ELR (cell line): Measurements from ENCODE around the gene ZNF786.
"Not testable (repeated sequence)": the region's sequence is repeated elsewhere in the genome, so short reads cannot be mapped to it uniquely, and the experiment has no call there.

Experiments used
- DNase-seq: peaks from one replicate; pipeline ENCODE4 v3.0.0-alpha.2; 2015; ENCODE audit warnings: low read depth

Gene ZNF786, protein sequence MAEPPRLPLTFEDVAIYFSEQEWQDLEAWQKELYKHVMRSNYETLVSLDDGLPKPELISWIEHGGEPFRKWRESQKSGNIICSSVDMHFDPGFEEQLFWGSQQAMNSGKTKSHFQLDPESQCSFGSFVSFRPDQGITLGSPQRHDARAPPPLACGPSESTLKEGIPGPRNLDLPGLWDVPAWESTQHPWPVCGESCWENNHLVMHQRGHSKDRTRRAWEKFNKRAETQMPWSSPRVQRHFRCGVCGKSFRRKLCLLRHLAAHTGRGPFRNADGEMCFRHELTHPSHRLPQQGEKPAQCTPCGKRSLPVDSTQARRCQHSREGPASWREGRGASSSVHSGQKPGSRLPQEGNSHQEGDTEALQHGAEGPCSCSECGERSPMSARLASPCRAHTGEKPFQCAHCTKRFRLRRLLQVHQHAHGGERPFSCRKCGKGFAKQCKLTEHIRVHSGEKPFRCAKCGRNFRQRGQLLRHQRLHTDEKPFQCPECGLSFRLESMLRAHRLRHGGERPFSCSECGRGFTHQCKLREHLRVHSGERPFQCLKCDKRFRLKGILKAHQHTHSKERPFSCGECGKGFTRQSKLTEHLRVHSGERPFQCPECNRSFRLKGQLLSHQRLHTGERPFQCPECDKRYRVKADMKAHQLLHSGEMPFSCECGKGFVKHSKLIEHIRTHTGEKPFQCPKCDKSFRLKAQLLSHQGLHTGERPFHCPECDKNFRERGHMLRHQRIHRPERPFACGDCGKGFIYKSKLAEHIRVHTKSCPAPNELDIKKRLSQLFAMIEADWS

GRCh38 chr7:149090397-149091195, at the start of gene ZNF786:
TSS of gene ZNF786 (minus strand) at chr7:149090718. CDS start at chr7:149090640, 78 bp downstream.
- peak; percentile 89 for DNase-seq

DNA sequence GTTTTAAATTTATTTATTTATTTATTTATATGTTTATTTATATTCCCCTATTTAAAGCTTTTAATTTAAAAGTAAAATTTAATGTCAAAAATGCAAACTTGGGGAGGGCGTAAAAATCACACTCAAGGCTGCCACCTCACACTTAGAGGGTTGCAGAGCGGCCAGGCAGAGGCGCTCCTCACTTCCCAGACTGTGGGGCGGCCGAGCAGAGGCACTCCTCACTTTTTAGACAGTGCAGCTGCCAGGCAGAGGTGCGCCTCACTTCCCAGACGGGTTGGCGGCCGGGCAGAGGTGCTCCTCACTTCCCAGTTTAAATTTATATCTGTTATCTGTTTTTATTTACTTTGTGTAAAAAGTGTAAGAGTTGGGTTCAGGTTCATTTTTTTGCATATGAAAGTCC, 45.6 kb upstream of the ZNF786 start:
- no peak for DNase-seq

- DNase-seq: no peak
Measured at GRCh38 chr7:149133028-149133710, 42.7 kb upstream of the ZNF786 start.

DNA sequence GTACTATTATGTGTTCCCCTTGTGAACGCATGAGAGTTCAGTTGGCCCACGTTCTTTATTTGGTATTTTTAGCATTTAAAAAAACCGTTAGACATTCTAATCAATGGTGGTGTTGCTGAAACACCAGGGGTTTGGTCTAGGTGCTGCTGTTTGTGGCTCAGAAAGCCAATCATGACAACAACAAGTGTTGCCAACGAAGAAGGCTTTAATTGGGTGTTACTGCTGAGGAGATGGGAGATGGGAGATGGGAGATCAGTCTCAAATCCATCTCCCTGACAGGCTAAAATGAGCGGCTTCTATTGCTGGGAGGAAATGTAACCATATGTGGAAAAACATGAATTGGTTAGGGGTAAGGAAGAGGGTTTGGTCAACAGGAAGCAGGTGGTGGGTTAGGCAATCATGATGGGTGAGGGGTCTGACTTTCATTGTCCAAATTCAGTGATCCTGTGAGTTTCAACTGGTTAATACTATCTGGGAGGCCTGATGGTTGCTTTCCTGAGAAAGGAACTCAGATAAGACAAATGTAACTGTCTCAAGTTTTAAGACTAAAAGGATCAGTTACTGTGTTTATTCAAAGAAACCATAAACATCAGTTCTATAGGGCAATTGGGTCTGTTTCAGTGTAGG, 40.2 kb upstream of the ZNF786 start:
- DNase-seq: no peak

DNA sequence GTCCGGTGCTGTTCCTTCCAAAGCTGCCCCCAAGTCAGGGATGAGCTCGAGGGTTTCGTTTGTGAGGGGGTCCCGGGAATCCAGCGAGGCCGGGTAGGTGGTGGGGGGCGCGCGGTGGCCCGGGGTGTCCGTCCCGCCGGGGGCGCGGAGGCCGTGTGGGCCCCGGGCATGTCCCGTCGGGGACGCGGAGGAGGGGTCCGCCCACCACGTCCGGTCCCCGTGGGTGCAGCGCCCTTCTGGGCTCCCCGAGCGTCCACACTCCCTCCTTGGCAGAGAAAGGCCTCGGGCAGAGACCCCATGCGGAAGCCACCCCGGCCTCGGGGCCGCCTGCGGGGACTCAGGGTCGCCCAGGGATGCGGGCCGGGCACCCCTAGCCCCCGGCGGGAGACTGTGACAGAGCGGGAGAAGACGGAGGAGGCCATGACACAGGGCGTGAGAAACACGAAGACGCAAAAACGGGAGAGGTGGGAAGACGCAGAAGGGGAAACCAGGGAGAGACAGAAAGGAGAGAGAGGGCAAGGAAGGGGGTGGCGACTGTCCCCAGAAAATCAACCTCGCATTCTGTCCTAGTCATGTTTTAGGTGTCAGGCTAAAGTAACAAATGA, 36.2 kb upstream of the ZNF786 start:
- DNase-seq: peak; percentile 64

GRCh38 chr7:149125863-149126661, 35.5 kb upstream of the ZNF786 start, which contains the start of gene ZNF425:
TSS of gene ZNF425 (minus strand) at chr7:149126324. CDS start at chr7:149126213, 111 bp downstream.
- peak; percentile 94 for DNase-seq

GRCh38 chr7:149125189-149125862, 34.8 kb upstream of the ZNF786 start:
- peak; percentile 36 for DNase-seq

- DNase-seq: no peak
Measured at GRCh38 chr7:149109969-149110368, 19.5 kb upstream of the ZNF786 start.

DNA sequence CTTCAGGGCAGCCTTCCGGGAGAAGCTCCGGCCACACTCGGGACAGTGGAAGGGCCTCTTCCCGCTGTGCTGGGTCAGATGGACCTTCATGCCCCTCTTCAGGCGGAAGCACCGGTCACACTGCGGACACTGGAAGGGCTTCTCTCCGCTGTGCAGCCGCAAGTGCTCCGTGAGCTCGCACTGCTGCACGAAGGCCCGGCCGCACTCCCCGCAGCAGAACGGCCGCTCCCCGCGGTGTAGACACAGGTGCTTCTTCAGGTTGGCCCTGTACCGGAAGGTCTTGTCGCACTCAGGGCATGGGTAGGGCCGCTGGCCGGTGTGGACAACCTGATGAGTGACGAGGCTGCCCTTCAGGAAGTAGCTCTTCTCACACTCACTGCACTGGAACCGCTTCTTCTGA, 14.2 kb upstream of the ZNF786 start:
- no peak for DNase-seq

- DNase-seq: no peak
Measured at GRCh38 chr7:149104214-149104613, 13.7 kb upstream of the ZNF786 start.

DNA sequence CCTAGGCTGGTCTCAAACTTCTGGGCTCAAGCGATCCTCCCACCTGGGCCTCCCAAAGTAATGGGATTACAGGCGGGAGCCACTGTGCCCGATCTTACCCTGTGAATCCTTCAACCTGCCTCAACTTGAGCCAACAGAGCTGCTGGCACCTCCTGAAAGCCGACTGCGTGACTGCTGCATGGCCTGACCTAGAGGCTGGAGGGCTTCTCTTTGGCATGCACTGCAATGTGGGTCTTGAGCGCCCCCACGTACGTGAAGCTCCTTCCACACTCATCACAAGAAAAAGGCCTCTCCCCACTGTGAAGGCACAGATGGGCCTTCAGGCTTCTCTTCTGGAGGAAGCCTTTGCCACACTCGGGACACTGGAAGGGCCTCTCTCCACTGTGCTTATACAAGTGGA, 12.9 kb upstream of the ZNF786 start:
- no peak for DNase-seq

DNA sequence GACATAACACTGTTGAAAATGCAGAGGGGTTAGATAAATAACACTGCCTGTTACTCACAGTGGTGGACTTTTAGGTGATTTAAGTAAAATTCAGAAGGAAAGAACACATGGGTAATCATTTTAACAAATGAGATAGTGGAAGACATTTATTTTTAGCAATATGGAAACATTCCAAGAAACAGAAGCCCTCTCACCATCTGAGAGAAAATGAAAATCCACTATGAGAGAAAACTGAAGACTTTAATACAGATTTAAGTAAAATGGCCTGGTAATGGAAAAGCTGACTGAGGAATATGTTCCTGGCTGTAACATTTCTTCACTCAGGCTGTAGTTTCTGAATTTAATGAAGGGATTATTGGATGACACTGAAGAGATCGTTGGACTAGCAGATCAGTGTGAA, 12.1 kb upstream of the ZNF786 start:
- DNase-seq: no peak

DNA sequence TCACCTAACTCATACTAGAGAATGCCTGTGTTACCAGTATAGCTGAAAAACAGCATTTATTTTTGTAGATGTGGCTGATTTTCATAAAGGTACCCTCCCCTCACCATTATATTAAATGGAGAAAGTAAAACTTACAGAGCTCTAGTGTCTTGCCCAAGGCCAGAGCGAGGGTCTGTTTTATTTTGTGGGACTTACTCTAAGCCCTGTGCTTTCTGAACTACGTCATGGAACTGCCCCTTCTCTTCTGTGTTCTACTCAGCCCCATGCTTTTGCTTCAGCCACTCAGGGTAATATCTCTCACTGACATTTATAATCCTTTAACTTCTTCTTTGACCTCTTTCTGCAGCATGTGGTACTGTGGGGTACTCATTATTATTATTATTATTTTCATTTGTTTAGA, 10.3 kb upstream of the ZNF786 start:
- no peak for DNase-seq

DNA sequence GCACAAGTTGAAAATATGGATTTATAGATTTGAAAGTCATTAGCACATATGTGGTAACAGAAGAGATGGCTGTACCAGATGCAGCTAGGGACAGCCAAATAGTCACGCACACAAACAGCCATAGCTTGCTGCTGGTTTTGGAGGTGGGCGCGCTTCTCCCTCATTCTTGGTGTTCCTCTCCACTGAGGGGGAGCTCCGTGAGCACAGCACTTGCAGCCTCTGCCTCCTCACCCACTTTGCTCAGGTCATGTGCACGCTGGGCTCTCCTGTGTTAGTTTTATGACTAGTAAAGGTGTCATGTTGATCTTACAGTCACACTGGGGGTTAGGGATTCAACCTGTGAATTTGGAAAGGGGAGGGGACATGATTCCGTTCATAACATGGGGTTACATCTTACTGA, 8.5 kb upstream of the ZNF786 start:
- DNase-seq: no peak

DNA sequence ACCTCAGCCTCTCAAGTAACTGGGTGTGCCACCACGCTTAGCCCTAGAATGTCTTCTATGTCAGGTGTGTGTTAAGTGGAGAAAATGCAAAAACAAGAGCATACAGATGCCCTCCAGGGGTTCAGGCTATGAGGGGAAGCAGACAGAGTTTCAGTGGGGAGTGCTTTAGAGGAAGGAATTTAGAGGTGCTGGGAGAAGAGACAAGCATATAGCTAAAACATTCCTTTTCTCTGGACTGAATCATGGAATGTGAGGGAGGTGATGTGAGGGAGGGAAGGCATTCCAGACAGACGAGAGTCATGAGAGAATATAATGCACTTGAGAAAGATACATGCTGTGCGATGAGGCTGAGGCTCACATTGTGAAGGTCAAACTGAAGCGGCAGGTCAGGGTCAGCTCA, 6.6 kb upstream of the ZNF786 start:
- no peak for DNase-seq

- no peak for DNase-seq
Measured at GRCh38 chr7:149093228-149093627, 2.7 kb upstream of the ZNF786 start.

DNA sequence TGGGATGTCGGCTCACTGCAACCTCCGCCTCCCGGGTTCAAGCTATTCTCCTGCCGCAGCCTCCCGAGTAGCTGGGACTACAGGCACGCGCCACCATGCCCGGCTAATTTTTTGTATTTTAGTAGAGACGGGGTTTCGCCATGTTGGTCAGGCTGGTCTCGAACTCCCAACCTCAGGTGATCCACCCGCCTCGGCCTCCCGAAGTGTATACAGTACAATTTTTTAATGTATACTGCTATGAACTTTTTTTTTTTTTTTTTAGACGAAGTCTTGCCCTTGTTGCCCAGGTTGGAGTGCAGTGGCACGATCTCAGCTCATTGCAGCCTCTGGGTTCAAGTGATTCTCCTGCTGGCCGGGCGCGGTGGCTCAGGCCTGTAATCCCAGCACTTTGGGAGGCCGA, 1.7 kb upstream of the ZNF786 start:
- not testable (repeated sequence) for DNase-seq

DNA sequence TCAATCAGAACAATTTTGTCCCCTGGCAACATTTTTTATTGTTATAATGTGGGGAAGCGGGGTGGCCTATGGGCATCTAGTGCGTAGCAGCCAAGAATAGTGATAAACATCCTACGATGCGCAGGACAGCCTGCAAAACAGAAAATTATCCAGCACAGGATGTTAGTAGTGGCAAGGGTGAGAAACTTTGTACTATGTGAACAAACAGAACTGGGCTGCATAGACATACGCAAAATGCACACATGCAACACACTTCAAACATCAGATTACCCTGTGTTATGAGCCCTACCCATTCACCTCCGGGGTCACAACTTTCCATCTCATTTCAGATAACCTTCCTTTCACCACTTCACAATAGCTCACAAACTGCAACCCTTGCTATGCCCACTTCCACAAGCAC, 3.1 kb downstream of the ZNF786 start:
- DNase-seq: no peak

DNA sequence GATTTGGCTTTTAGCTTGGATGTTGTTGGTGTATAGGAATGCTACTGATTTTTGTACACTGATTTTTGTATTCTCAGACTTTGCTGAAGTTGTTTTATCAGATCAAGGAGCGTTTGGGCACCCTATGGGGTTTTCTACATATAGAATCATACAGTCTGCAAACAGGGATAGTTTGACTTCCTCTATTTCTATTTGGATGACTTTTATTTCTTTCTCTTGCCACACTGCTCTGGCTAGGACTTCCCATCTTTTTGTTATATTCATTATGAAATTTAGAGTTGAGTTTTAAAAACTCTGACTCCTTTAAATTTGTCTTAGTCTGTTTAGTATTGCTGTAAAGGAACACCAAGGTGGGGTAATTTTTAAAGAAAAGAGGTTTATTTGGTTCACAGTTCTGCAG, 4.7 kb downstream of the ZNF786 start:
- no peak for DNase-seq

GRCh38 chr7:149084407-149084806, 6.1 kb downstream of the ZNF786 start:
- DNase-seq: no peak
